Stimulated activated CD8-positive, alpha-beta memory T cell treated with anti-CD3 and anti-CD28 coated beads, Interleukin-12 subunit alpha, Interleukin-12 subunit beta, amount 100 ng/mL, for 1 hour (primary cell): ENCODE results near the gene CSAG1.
"Not testable (repeated sequence)": the region's sequence is repeated elsewhere in the genome, so short reads cannot be mapped to it uniquely, and the experiment has no call there.

ENCODE experiments used
- DNase-seq: peaks from one replicate; pipeline ENCODE4 v3.0.0-alpha.2; 2020; ENCODE audit warnings: low read depth

CSAG1 gene

GRCh38 chrX:152697952-152698931 is 35.3 kb downstream of the CSAG1 start, which contains the start of gene MAGEA3:
Gene MAGEA3 (plus strand): TSS chrX:152698794. CDS start chrX:152700833, 2,039 bp downstream.
- not testable (repeated sequence) for DNase-seq

- DNase-seq = not testable (repeated sequence)
Measured at GRCh38 chrX:152681012-152681411, 52.5 kb downstream of the CSAG1 start.
